Heart left ventricle (tissue), 16 donors: ENCODE results near the gene ZNF343. TPM values are rescaled to one million over a fixed set of nuclear protein-coding genes. Genes with fewer than 3 reads are reported as not detected.
A peak's percentile ranks its signal among the peaks of the same experiment; 100 is the strongest.

ENCODE experiments used
- ATAC-seq, 4 donors: fragments of 200-7000 bp; cut with Tn5 transposase; one replicate each; pipeline ENCODE4 v1.9.1; 2020 to 2022; ENCODE audit warnings: moderate library complexity in 4 of 4, mild to moderate bottlenecking in 3 of 4, moderate number of reproducible peaks in 1 of 4
- DNase-seq, 5 donors: peaks; one replicate each; pipeline ENCODE4 v3.0.0-alpha.2; 2020
- H3K27ac ChIP-seq, 12 donors: fragments of 200-600 bp; sonication (generic) in 4 of 12; one replicate each; pipeline versions ENCODE4 v1.5.0 to v1.8.0; 2016 to 2022; ENCODE audit warnings: mild to moderate bottlenecking in 2 of 12
- H3K27me3 ChIP-seq, 9 donors: fragments of 200-600 bp; sonication (generic) in 2 of 9; one replicate each; pipeline versions ENCODE4 v1.5.1 to v1.8.0; 2016 to 2022; ENCODE audit warnings: mild to moderate bottlenecking in 3 of 9
- H3K36me3 ChIP-seq, 9 donors: fragments of 200-600 bp; sonication (generic) in 2 of 9; one replicate each; pipeline versions ENCODE4 v1.5.0 to v1.8.0; 2018 to 2022; ENCODE audit warnings: mild to moderate bottlenecking in 2 of 9
- H3K4me1 ChIP-seq, 12 donors: fragments of 200-600 bp; sonication (generic) in 4 of 12; one replicate each; pipeline versions ENCODE4 v1.5.0 to v1.8.0; 2016 to 2022; ENCODE audit warnings: mild to moderate bottlenecking in 3 of 12
- H3K4me3 ChIP-seq, 12 donors: fragments of 200-600 bp; sonication (generic) in 4 of 12; one replicate each; pipeline versions ENCODE4 v1.5.0 to v1.8.0; 2017 to 2022; ENCODE audit warnings: mild to moderate bottlenecking in 9 of 12, moderate library complexity in 4 of 12
- H3K9me3 ChIP-seq, 12 donors: fragments of 200-600 bp; sonication (generic) in 4 of 12; one replicate each; pipeline versions ENCODE4 v1.5.0 to v1.8.0; 2016 to 2022; ENCODE audit warnings: mild to moderate bottlenecking in 1 of 12
- POLR2A ChIP-seq, 2 donors: fragments of 450-650 bp; IDR thresholded peaks; one replicate each; pipeline ENCODE4 v1.6.1; 2017; ENCODE audit warnings: antibody characterized with exemption in 2 of 2, mild to moderate bottlenecking in 2 of 2, moderate library complexity in 2 of 2
- WGBS, 4 donors: extraction: QIAGEN DNeasy Blood & Tissue Kit in 2 of 4; methylation state at CpG; one replicate each; pipeline versions ENCODE4 v1.1.5 to v1.1.7; 2013 to 2018; 5-methylcytosine and 5-hydroxymethylcytosine counted together
- intact Hi-C, 10 donors: fragments of 100-400 bp; cut with DNase I; formaldehyde crosslinking; loops; one replicate each; pipeline versions ENCODE4 v1.11.1 to v1.14.2; 2022
- polyA plus RNA-seq, 2 donors: library from polyadenylated mRNA; stranded (reverse); fragments of 200-250 nt; gene quantifications; one replicate each; pipeline ENCODE4 v1.2.3, GENCODE V29; 2013
- total RNA-seq, 9 donors: library from RNA; depleted of rRNA in 2 of 9; stranded (reverse); fragments of >200 nt in 2 of 9; fragmentation: NEBNext Ultra II Directional in 3 of 9; extraction: Animal tissue kit (Norgen Biotek cat#: 25700) in 3 of 9; gene quantifications; one replicate each; pipeline versions ENCODE4 v1.1.0 to v1.2.4, GENCODE V29; 2016 to 2023
- TF ChIP-seq, protein P1 (sequence below), 12 donors: fragments of 200-600 bp; sonication (generic) in 4 of 12; IDR thresholded peaks; one replicate each; pipeline versions ENCODE4 v1.5.0 to v1.8.0; 2018 to 2022; ENCODE audit warnings: antibody characterized with exemption in 12 of 12, mild to moderate bottlenecking in 5 of 12
- donor health status: ischemic (EF 13 %, LVEDD 7.1; RV severe dilation, severe dysfunction).
- donor health status: healthy with polysubstance abuse.
- donor health status: DM: no; HTN: yes; CAD: no.
- donor health status: DM: no; HTN: no; CAD: no.
- donor health status: ischemic (EF 25% LVEDD 6.9; RV normal size, moderate dysfunction).
- donor health status: ischemic (EF 25% LVEDD 5.7; RV mildly dilated, moderate dysfunction).
- donor health status: healthy.
- donor health status: DM: yes; HTN: yes; CAD: no.
- donor health status: ischemic (EF 35%, LVEDD 5.7; RV mildly dilated, moderate dysfunction).
- donor health status: nonischemic (EF 11% LVEDD 7.7; RV severe dilation, severe dysfunction).
- donor health status: DM: yes; HTN: yes; CAD: no.
- donor health status: PGD.
- donor health status: ischemic (EF 29% LVEDD 5.4; RV normal size, mild dysfunction).
- donor health status: nonischemic (EF 23%, LVEDD 6.1; RV moderate dilation, normal function).

The ZNF343 gene
- total and polyA plus RNA-seq, 11 donors: 2.6 to 8.6 (median 5.4) TPM

DNA sequence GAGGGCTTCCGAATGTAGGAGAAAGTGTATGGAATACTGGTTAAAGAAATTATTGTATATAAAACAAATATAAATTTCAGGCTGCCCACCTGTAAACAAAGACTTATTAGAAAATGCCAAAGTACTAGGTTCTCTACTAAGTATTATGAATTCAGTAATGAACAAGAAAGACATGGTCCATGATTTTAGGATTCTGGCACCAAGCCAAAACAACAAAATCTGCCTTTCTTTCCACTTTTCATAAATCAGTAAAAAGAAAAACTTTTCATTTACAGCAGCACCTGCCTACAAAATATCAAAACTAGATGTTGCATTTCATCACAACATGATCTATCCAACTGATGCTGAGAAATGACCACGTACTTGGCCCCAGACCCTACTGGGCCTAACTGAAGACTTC, 23.6 kb downstream of the ZNF343 start:
- DNase-seq: no peak
- intact Hi-C loops: no loop called here
- H3K4me1 ChIP-seq: peaks cover 0 to 12% (median 6%) of the 10 kb centered on the region in 12 donors
- H3K27me3 ChIP-seq: no peaks in the 10 kb centered on the region
- WGBS, 4 donors: 91 to 94% (median 93%) methylated on average over 2 of the region's 2 CpGs
- peak overlapping the region in 6 of 12 donors; percentile 22 to 60 (median 42) for H3K27ac ChIP-seq
- no peak overlapping the region for H3K4me3 ChIP-seq
- ATAC-seq: no peak
- peaks cover 0 to 95% (median 82%) of the 10 kb centered on the region in 9 donors for H3K36me3 ChIP-seq
- TF ChIP-seq, protein P1, sequence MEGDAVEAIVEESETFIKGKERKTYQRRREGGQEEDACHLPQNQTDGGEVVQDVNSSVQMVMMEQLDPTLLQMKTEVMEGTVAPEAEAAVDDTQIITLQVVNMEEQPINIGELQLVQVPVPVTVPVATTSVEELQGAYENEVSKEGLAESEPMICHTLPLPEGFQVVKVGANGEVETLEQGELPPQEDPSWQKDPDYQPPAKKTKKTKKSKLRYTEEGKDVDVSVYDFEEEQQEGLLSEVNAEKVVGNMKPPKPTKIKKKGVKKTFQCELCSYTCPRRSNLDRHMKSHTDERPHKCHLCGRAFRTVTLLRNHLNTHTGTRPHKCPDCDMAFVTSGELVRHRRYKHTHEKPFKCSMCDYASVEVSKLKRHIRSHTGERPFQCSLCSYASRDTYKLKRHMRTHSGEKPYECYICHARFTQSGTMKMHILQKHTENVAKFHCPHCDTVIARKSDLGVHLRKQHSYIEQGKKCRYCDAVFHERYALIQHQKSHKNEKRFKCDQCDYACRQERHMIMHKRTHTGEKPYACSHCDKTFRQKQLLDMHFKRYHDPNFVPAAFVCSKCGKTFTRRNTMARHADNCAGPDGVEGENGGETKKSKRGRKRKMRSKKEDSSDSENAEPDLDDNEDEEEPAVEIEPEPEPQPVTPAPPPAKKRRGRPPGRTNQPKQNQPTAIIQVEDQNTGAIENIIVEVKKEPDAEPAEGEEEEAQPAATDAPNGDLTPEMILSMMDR (IDR thresholded peaks at IDR 0.05): no peak
- H3K9me3 ChIP-seq: peaks cover 0 to 7% (median 0%) of the 10 kb centered on the region in 12 donors

DNA sequence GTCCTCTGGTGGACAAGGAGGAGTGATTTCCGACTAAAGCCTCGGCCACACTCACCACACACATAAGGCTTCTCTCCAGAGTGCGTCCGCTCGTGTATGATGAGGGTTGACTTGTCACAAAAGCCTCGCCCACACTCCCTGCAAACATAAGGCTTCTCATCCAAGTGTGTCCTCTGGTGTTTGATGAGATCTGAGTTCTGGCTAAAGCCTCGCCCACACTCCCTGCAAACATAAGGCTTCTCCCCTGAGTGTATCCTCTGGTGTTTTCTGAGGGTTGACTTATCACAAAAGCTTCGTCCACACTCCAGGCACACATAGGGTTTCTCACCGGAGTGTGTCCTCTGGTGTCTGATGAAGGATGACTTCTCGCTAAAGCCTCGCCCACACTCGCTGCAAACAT, 25.2 kb downstream of the ZNF343 start:
- intact Hi-C loops: no loop called here
- TF ChIP-seq, protein P1 (IDR thresholded peaks at IDR 0.05): no peak
- DNase-seq: no peak
- H3K4me1 ChIP-seq: peaks cover 0 to 12% (median 6%) of the 10 kb centered on the region in 12 donors
- no peak for ATAC-seq
- peaks cover 0 to 81% (median 66%) of the 10 kb centered on the region in 9 donors for H3K36me3 ChIP-seq
- H3K27ac ChIP-seq: no peak overlapping the region
- 92 to 97% (median 94%) methylated on average over 12 of the region's 12 CpGs for WGBS, 4 donors
- no peak overlapping the region for H3K4me3 ChIP-seq
- H3K9me3 ChIP-seq: peaks cover 0 to 7% (median 0%) of the 10 kb centered on the region in 12 donors
- no peaks in the 10 kb centered on the region for H3K27me3 ChIP-seq

DNA sequence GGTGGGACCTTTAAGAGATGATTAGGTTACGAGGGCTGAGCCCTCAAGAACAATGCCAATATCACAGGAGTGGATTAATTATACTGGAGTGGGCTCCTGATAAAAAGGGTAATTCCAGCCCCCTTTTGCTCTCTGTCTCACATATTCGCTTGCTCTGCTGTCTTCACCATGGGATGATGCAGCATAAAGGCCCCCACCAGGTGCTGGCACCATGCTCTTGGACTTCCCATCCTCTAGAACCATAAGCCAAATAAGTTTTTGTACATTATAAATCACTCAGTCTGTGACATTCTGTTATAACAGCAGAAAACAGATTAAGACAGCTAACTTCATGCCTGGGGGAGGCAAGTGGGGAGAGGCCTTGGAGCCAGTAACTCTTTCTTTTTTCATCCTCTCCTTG, 28.3 kb downstream of the ZNF343 start:
- DNase-seq: no peak
- peaks cover 0 to 7% (median 0%) of the 10 kb centered on the region in 12 donors for H3K9me3 ChIP-seq
- WGBS, 4 donors: 97 to 100% (median 99%) methylated on average over 2 of the region's 2 CpGs

DNA sequence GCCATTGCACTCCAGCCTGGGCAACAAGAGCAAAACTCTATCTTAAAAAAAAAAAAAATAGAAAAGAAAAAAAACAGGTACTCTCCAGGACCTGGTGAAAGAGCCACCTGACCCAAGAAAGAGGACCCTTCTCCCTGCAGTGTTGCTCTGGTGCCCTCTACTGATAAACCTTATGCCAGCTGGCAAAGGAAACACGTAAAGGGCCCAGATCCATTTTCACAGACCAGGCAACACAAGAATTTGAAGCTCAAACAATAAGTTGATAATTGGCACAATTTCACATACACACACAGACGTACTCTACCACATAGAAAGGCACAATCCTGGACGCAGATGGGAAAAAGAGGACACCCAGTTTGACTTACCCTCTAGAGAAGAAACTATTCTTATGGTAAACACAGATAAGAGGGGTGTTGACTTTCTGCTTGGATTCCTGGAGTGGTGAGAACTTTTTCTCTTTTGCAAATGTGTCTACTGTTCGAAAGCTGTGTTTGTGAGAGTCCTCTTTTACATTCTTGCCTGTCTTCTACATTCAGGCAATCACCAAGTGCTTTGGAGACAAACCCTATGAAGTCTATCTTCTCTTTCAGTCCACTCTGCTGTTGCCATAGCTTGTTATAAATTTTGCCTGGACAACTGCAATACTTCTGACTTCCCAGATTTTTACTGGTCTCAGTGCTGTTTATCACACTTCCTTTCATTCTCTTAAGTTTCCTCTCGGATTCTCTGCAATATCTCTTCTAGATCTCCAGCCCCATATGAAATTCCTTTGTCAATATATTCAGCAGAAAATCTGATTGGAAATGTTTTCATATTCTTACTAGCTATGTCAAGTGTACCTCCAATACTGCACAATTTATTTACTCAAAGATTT, 31.7 kb downstream of the ZNF343 start:
- DNase-seq: no peak
- Histone ChIP-seq H3K4me3 (no peak overlapping the region), H3K27ac (peak overlapping the region in 1 of 12 donors; percentile 5), H3K27me3 (no peaks in the 10 kb centered on the region), H3K9me3 (peaks cover 0 to 7% (median 0%) of the 10 kb centered on the region in 12 donors), H3K4me1 (no peaks in the 10 kb centered on the region), H3K36me3 (peaks cover 0 to 19% (median 9%) of the 10 kb centered on the region in 9 donors)
- TF ChIP-seq POLR2A (IDR thresholded peaks at IDR 0.05): no peak
- TF ChIP-seq, protein P1 (IDR thresholded peaks at IDR 0.05): no peak
- WGBS, 4 donors: 73 to 87% (median 77%) methylated on average over 5 of the region's 5 CpGs
- intact Hi-C loops: no loop called here
- no peak for ATAC-seq

More for the DNA sequence above, 28.3 kb downstream of the ZNF343 start:
- H3K36me3 ChIP-seq: peaks cover 0 to 53% (median 35%) of the 10 kb centered on the region in 9 donors
- no peak overlapping the region for H3K27ac ChIP-seq
- peaks cover 0 to 6% (median 2%) of the 10 kb centered on the region in 12 donors for H3K4me1 ChIP-seq
- intact Hi-C loops: no loop called here
- ATAC-seq: no peak
- TF ChIP-seq, protein P1 (IDR thresholded peaks at IDR 0.05): no peak
- TF ChIP-seq POLR2A (IDR thresholded peaks at IDR 0.05): no peak
- no peaks in the 10 kb centered on the region for H3K27me3 ChIP-seq
- H3K4me3 ChIP-seq: no peak overlapping the region
